Neuronal stem cell (in vitro differentiated cells): ENCODE data around the gene ADAM12.

Source experiments
- DNase-seq: peaks from one replicate; pipeline ENCODE4 v3.0.0-alpha.2; 2013; ENCODE audit warnings: low spot score
- H2AFZ ChIP-seq: one replicate; pipeline ENCODE4 v1.6.1; 2013; ENCODE audit warnings: mild to moderate bottlenecking, low read length, inconsistent platforms
- H2AK5ac ChIP-seq: 2 replicates; pipeline ENCODE4 v1.6.1; 2013; ENCODE audit warnings: low read depth, mild to moderate bottlenecking, inconsistent platforms, low read length, moderate library complexity, mixed read lengths
- H2BK120ac ChIP-seq: 2 replicates; pipeline ENCODE4 v1.6.1; 2013; ENCODE audit warnings: low read depth, mild to moderate bottlenecking, inconsistent platforms, low read length, moderate library complexity, mixed read lengths
- H2BK12ac ChIP-seq: one replicate; pipeline ENCODE4 v1.6.1; 2013; ENCODE audit warnings: low read length, inconsistent platforms
- H2BK15ac ChIP-seq: 2 replicates; pipeline ENCODE4 v1.6.1; 2013; ENCODE audit warnings: mild to moderate bottlenecking, low read length, inconsistent platforms, mixed read lengths
- H2BK5ac ChIP-seq: one replicate; pipeline ENCODE4 v1.6.1; 2013; ENCODE audit warnings: inconsistent platforms, mild to moderate bottlenecking, low read length, moderate library complexity
- H3K14ac ChIP-seq: one replicate; pipeline ENCODE4 v1.6.1; 2013; ENCODE audit warnings: low read length, inconsistent platforms
- H3K18ac ChIP-seq: 2 replicates; pipeline ENCODE4 v1.6.1; 2013; ENCODE audit warnings: low read length, inconsistent platforms
- H3K23ac ChIP-seq: 2 replicates; pipeline ENCODE4 v1.6.1; 2013; ENCODE audit warnings: low read depth, mild to moderate bottlenecking, mixed read lengths, low read length, inconsistent platforms; ENCODE audit not compliant: poor library complexity
- H3K27ac ChIP-seq: replicated peaks from 3 replicates; pipeline ENCODE4 v1.5.1; 2013; ENCODE audit warnings: low read length, inconsistent platforms
- H3K27me3 ChIP-seq, 3 experiments: 2 replicates each; pipeline ENCODE4 v1.6.1; 2013; ENCODE audit warnings: low read length in 3 of 3, mild to moderate bottlenecking in 2 of 3, inconsistent platforms in 1 of 3, low read depth in 1 of 3, mixed read lengths in 1 of 3, moderate library complexity in 1 of 3; ENCODE audit not compliant: control insufficient read depth in 3 of 3, insufficient read depth in 3 of 3
- H3K36me3 ChIP-seq, 2 donors: replicated peaks in 1 of 2; 2 replicates each; pipeline ENCODE4 v1.6.1; 2013; ENCODE audit warnings: low read length in 2 of 2; ENCODE audit not compliant: control insufficient read depth in 2 of 2, insufficient read depth in 2 of 2
- H3K4ac ChIP-seq: 2 replicates; pipeline ENCODE4 v1.6.1; 2013; ENCODE audit warnings: inconsistent platforms, mild to moderate bottlenecking, low read length, moderate library complexity
- H3K4me1 ChIP-seq, 2 donors: 1 replicate in 1 of 2; 2 replicates in 1 of 2; pipeline ENCODE4 v1.6.1; 2013; ENCODE audit warnings: low read length in 2 of 2, low read depth in 1 of 2; ENCODE audit not compliant: control insufficient read depth in 2 of 2, insufficient read depth in 1 of 2
- H3K4me2 ChIP-seq: one replicate; pipeline ENCODE4 v1.6.1; 2013; ENCODE audit warnings: mild to moderate bottlenecking, low read length, inconsistent platforms; ENCODE audit not compliant: insufficient read depth, poor library complexity, severe bottlenecking
- H3K4me3 ChIP-seq, 2 donors: 2 replicates each; pipeline ENCODE4 v1.5.1; 2013; ENCODE audit warnings: low read length in 2 of 2, mild to moderate bottlenecking in 2 of 2, inconsistent platforms in 1 of 2, moderate library complexity in 1 of 2
- H3K79me1 ChIP-seq: one replicate; pipeline ENCODE4 v1.6.1; 2013; ENCODE audit warnings: low read depth, mild to moderate bottlenecking, inconsistent platforms, low read length, moderate library complexity
- H3K9ac ChIP-seq: one replicate; pipeline ENCODE4 v1.6.1; 2013; ENCODE audit warnings: mild to moderate bottlenecking, low read depth, low read length, inconsistent platforms; ENCODE audit not compliant: poor library complexity
- H3K9me3 ChIP-seq, 2 donors: replicated peaks in 1 of 2; 2 replicates each; pipeline versions ENCODE3 to v1.6.1; 2013; ENCODE audit warnings: low read length in 2 of 2, mild to moderate bottlenecking in 2 of 2, inconsistent platforms in 1 of 2, low read depth in 1 of 2, mixed read lengths in 1 of 2, moderate library complexity in 1 of 2; ENCODE audit not compliant: control insufficient read depth in 2 of 2, insufficient read depth in 1 of 2
- H4K8ac ChIP-seq: one replicate; pipeline ENCODE4 v1.6.1; 2013; ENCODE audit warnings: low read depth, mild to moderate bottlenecking, inconsistent platforms, low read length, moderate library complexity
- H4K91ac ChIP-seq: one replicate; pipeline ENCODE4 v1.6.1; 2013; ENCODE audit warnings: low read length, low read depth, mild to moderate bottlenecking, inconsistent platforms; ENCODE audit not compliant: poor library complexity
- WGBS, 2 donors: extraction: QIAGEN DNeasy Blood & Tissue Kit; methylation state at CpG; one replicate each; pipeline ENCODE4 v1.1.7; 2013; ENCODE audit warnings: missing lambda C conversion rate in 2 of 2, mixed read lengths in 1 of 2; ENCODE audit not compliant: insufficient read length in 2 of 2, insufficient replicate concordance in 1 of 2; ENCODE audit errors: extremely low coverage in 2 of 2; 5-methylcytosine and 5-hydroxymethylcytosine counted together

Gene ADAM12

GRCh38 chr10:126392469-126392868 is 4.2 kb upstream of the ADAM12 start:
- no peak overlapping the region for H3K4me3 ChIP-seq
- no peak overlapping the region for H2BK120ac ChIP-seq
- H3K4me2 ChIP-seq: no peak overlapping the region
- no peak overlapping the region for H3K9ac ChIP-seq
- H4K91ac ChIP-seq: no peak overlapping the region
- no peak overlapping the region for H3K14ac ChIP-seq
- no peak overlapping the region for H4K8ac ChIP-seq
- H3K27ac ChIP-seq: no peak overlapping the region
- no peak overlapping the region for H2BK15ac ChIP-seq
- no peaks in the 10 kb centered on the region for H3K79me1 ChIP-seq
- no peak overlapping the region for H2BK5ac ChIP-seq
- no peak overlapping the region for H3K4ac ChIP-seq
- H3K36me3 ChIP-seq: no peaks in the 10 kb centered on the region
- H2AK5ac ChIP-seq: no peak overlapping the region
- no peak overlapping the region for H2AFZ ChIP-seq
- no peak overlapping the region for H3K23ac ChIP-seq
- no peak overlapping the region for H2BK12ac ChIP-seq
- no peak for DNase-seq
- WGBS, 2 donors: no CpG with 5 or more reads among the region's 8 CpGs
- H3K18ac ChIP-seq: no peak overlapping the region
- peaks cover 7 to 11% of the 10 kb centered on the region in 2 donors for H3K4me1 ChIP-seq
- H3K9me3 ChIP-seq: peaks cover 4 to 5% of the 10 kb centered on the region in 2 donors
- peaks cover 3 to 16% (median 12%) of the 10 kb centered on the region in 3 experiments for H3K27me3 ChIP-seq

GRCh38 chr10:126392068-126392467 is 3.8 kb upstream of the ADAM12 start:
- Histone ChIP-seq H2BK5ac (no peak overlapping the region), H3K27ac (no peak overlapping the region), H3K27me3 (peaks cover 3 to 20% (median 16%) of the 10 kb centered on the region in 3 experiments), H3K4me3 (no peak overlapping the region), H3K9ac (no peak overlapping the region), H3K4me1 (peaks cover 6 to 11% of the 10 kb centered on the region in 2 donors), H2BK15ac (no peak overlapping the region), H2AFZ (peak overlapping the region; percentile 81), H3K23ac (no peak overlapping the region), H3K9me3 (peaks cover 4 to 5% of the 10 kb centered on the region in 2 donors), H3K14ac (no peak overlapping the region), H3K4me2 (no peak overlapping the region), H4K8ac (no peak overlapping the region), H2AK5ac (no peak overlapping the region), H3K18ac (no peak overlapping the region), H3K4ac (no peak overlapping the region), H4K91ac (no peak overlapping the region), H3K79me1 (no peaks in the 10 kb centered on the region), H3K36me3 (no peaks in the 10 kb centered on the region), H2BK12ac (no peak overlapping the region), H2BK120ac (no peak overlapping the region)
- no CpG with 5 or more reads among the region's 6 CpGs for WGBS, 2 donors
- DNase-seq: no peak

- Histone ChIP-seq H3K18ac (no peak overlapping the region), H2BK12ac (no peak overlapping the region), H3K4me3 (peak overlapping the region in 1 of 2 donors; percentile 12), H3K9ac (peak overlapping the region; percentile 22), H3K4me1 (peaks cover 5 to 13% of the 10 kb centered on the region in 2 donors), H2BK15ac (no peak overlapping the region), H3K27me3 (peaks cover 3 to 22% (median 20%) of the 10 kb centered on the region in 3 experiments), H3K4me2 (no peak overlapping the region), H3K36me3 (no peaks in the 10 kb centered on the region), H3K9me3 (peaks cover 2 to 4% of the 10 kb centered on the region in 2 donors), H3K27ac (no peak overlapping the region), H3K79me1 (no peaks in the 10 kb centered on the region), H2BK5ac (no peak overlapping the region), H3K14ac (peak overlapping the region; percentile 5), H2AFZ (peak overlapping the region; percentile 81), H4K91ac (no peak overlapping the region), H2AK5ac (no peak overlapping the region), H3K23ac (no peak overlapping the region), H3K4ac (no peak overlapping the region), H4K8ac (no peak overlapping the region), H2BK120ac (no peak overlapping the region)
- no peak for DNase-seq
- no CpG with 5 or more reads among the region's 9 CpGs for WGBS, 2 donors
These were observed 3.1 kb upstream of the ADAM12 start for GRCh38 chr10:126391192-126391885.

GRCh38 chr10:126390324-126390723 is 2.0 kb upstream of the ADAM12 start:
- no peak overlapping the region for H4K91ac ChIP-seq
- H3K9ac ChIP-seq: no peak overlapping the region
- no peaks in the 10 kb centered on the region for H3K79me1 ChIP-seq
- no peak overlapping the region for H2BK5ac ChIP-seq
- peaks cover 5 to 13% of the 10 kb centered on the region in 2 donors for H3K4me1 ChIP-seq
- H3K4me2 ChIP-seq: no peak overlapping the region
- no peak overlapping the region for H3K23ac ChIP-seq
- no peak overlapping the region for H3K18ac ChIP-seq
- peak overlapping the region; percentile 81 for H2AFZ ChIP-seq
- H2BK120ac ChIP-seq: no peak overlapping the region
- no peak overlapping the region for H2BK12ac ChIP-seq
- no peak overlapping the region for H2BK15ac ChIP-seq
- no peak overlapping the region for H4K8ac ChIP-seq
- no peak overlapping the region for H3K27ac ChIP-seq
- no peak for DNase-seq
- no peak overlapping the region for H3K4me3 ChIP-seq
- H3K9me3 ChIP-seq: peaks cover 2 to 4% of the 10 kb centered on the region in 2 donors
- WGBS, 2 donors: no CpG with 5 or more reads among the region's 4 CpGs
- H3K14ac ChIP-seq: no peak overlapping the region
- H3K4ac ChIP-seq: no peak overlapping the region
- no peaks in the 10 kb centered on the region for H3K36me3 ChIP-seq
- H2AK5ac ChIP-seq: no peak overlapping the region
- peaks cover 3 to 31% (median 20%) of the 10 kb centered on the region in 3 experiments for H3K27me3 ChIP-seq
